GM18511 (cell line): ENCODE measurements around the gene SLAIN1.
"Not testable (repeated sequence)": the region's sequence is repeated elsewhere in the genome, so short reads cannot be mapped to it uniquely, and the experiment has no call there.

Experiments used
- ATAC-seq: cut with Tn5 transposase; IDR thresholded peaks from one replicate; pipeline ENCODE4 v1.9.1; 2021; ENCODE audit warnings: mild to moderate bottlenecking, moderate library complexity; ENCODE audit not compliant: unreplicated experiment

Gene SLAIN1

GRCh38 chr13:77697217-77698103 is at the start of gene SLAIN1:
TSS of gene SLAIN1 (plus strand) at chr13:77697687. CDS start at chr13:77697914, 227 bp downstream.
- ATAC-seq, result peak; percentile 71

GRCh38 chr13:77650409-77650808 is 47.1 kb upstream of the SLAIN1 start:
- ATAC-seq, result no peak

- no peak for ATAC-seq
Measured at GRCh38 chr13:77653301-77653700, 44.2 kb upstream of the SLAIN1 start.

- ATAC-seq, result not testable (repeated sequence)
Measured at GRCh38 chr13:77660016-77660415, 37.5 kb upstream of the SLAIN1 start.

GRCh38 chr13:77660841-77661250 is 36.6 kb upstream of the SLAIN1 start:
- no peak for ATAC-seq

GRCh38 chr13:77662301-77662700 is 35.2 kb upstream of the SLAIN1 start:
- ATAC-seq, result not testable (repeated sequence)

DNA sequence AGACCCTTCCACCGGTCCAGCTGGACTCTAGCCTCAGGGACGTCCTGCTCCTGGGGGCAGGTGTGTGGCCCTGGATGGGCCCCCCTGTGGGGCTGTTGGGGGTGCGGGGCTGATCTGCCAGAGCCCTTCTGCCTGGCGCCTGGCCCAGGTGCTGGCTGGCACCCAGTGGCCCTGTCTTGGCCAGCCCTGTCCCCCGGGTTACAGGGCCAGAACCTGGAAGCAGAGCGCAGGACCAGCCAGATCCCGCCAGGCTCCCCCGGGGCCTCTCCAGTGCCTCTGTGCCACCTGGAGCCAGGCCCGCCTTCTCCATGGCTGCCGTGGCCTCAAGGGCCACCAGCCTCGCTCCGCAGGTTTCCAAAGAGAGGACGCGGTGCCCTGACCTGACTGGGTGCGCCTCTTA is 34.7 kb upstream of the SLAIN1 start:
- not testable (repeated sequence) for ATAC-seq

DNA sequence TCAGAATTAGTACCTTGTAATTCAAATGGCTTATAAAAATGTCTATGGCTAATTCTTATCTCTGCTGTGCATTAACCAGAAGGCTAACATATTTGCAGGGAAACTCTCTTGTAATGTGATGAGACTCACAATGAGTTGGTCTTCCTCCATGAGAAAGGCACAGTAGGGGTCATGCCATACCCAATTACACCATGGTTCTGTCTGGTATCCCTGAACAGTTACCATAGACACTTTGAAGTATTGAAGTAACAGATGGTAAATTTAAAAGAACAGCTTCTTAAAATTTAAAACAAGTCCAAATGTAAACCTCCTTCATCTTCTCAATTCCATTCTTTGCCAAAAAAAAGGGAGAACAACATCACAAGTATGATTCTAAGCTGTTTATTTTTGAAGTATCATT is 22.6 kb upstream of the SLAIN1 start:
- ATAC-seq, result no peak

DNA sequence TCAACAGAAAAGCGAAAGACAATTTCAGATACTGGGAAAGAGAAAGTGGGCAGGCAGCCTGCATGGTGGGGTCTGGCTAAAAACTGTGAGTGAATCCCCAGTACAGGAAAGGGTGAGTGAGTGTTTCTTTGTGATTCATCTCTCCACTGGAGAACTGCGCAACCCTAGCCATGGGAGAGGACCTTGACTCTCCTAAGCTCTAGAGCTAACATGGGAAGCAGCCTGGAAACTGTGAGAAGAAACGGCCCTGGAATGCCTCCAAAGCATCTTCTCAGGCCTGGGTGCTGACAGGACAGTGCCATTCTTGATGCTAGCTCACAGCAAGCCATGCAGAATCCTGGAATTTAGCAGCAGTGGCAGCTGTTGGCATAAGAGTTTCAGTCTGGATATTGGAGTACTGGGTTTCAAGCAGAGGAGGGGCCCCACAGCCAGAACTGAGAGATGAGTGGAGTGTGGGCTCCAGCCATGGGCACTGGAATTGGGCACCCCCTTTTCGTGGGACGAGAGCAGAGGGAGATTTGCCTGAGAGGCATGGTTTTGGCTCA is 18.7 kb upstream of the SLAIN1 start:
- no peak for ATAC-seq

- ATAC-seq, result no peak
Measured at GRCh38 chr13:77687799-77688198, 9.7 kb upstream of the SLAIN1 start.

DNA sequence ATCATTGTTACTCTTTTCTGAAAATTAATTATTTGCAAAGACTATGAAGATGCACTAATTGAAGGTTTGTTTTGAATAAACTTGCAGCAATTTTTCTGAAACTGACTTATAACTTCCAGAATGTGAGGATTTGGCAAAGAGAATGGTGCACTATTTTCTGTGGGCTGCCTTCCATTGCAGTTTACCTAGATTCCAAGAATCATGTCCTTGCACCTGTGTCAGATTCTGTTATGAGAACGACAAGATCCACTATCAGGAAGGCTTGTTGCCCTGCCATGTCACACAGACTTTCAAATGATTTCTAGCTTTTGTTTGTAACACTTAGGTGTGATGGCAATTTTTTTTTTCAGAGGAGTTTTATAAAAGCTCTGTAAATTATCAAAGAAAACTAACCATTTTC is 5.6 kb upstream of the SLAIN1 start:
- ATAC-seq, result no peak

DNA sequence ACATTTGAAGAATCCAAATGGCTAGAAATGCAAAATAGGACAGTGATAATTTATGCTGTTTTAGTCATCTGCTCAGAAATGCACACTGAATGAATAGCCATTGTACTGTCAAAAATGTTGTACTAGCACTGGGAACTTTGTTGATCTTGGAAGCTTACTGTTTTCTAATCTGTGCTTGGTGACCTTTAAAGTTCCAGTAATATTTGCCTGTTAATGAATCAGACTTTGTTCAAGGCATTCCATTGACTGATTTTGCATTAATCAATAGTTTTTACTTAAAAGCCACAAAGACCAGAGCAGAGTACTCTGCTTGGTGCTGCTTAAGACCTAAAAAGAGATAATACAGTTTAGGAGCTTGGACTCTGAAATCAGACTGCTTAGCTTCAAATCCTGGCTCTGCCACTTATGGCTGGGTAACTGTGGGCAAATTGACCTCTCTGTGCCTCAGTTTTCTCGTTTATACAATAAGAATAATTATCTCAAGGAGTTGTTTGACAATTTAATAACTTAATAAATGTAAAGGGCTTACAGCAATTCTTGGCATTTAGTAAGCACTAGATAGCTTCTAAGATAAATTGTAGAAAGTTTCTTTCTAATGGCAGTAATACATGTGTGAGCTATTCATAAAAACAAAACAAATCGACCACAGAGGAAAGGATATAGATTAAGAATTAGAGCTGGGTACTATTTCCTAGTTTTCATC is 4.6 kb upstream of the SLAIN1 start:
- no peak for ATAC-seq

DNA sequence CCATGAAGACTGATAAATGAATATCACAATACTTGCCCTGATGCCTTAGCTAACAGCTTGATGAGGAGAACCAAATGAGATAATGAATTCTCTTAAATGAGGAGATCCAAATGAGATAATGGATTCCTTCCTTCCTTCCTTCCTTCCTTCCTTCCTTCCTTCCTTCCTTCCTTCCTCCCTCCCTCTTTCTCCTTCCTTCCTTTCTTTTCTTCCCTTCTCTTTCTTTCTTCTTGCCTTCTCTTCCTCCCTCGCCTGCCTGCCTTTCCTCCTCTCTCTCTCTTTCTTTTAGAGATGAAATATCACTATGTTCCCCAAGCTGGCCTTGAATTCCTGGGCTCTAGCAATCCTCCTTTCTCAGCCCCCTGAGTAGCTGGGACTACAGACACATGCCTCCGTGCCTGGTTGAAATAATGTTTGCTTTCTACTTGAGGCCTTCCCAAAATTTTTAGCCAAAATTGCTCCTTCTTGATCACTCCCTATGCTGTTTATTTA is 4.0 kb upstream of the SLAIN1 start:
- ATAC-seq, result no peak

DNA sequence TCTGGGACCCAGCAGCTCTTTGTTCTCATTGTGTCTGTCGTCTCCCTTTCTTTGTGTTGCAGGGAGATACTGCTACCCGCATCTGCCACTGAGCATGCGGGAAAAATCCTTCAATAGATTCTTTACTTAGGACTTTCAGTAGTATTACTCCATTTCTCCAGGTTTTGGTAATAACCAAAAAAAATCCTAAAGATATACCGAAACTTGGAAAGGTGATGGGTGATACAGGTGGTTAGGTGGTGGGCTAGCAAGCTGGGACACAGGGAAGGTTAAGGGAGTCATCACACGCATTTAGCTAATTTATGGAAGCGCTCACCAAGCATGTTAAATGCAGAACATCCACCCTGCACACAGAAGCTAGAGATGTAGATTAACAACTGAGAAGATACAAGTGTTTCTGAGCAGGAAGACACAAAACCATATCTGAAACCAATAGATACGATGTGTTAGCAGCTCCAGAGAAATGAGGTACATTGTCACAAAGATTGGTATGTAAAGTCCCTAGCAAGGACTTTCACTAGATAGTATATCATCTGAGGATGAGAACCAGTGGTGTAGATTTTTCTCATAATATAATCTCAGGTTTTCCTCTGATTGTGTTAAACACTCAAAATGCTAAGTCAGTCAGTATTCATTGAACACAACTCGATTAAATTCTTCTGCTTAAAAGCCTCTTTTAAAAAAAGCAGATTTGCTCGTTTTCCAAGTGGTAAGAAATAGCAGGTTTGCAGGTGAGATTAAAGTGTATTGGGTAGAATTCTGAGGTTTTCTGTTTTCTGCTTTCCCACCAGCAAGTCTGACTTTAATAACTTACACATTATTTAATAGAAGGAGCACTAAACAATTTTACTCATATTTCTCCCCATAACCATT is 1.2 kb upstream of the SLAIN1 start:
- ATAC-seq, result peak; percentile 8

GRCh38 chr13:77696879-77697216 is 639 bp upstream of the SLAIN1 start:
- ATAC-seq, result peak; percentile 7

GRCh38 chr13:77698201-77699058 is 943 bp downstream of the SLAIN1 start:
- ATAC-seq, result peak; percentile 36

DNA sequence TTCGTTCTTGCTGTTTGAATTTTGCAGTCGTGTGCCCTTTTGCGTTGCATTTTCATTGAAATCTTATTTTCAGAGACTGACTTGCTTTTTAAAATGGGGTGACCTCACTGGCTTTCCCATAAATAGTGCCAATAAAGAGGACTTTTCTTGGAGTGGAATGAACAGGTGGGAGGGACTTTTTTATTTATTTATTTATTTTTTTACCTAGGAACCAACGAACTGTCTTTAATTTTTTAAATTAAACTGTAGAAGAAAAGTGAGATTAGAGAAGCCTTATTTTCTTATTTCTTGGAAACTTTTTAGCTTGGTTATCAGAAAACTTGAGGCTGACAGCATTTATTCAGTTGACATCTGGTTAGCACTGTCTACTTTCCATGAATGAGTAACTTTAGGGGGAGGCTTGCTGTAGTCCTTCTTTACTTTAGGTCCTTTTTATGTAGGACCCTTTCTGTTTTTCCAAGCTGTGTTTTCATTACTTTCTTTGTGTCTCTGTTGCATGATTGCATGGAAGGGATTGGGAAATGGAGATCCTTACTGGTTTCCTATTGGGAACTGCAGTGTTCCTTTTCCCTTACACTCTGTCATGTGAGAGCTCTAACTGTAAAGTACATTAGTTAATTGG is 1.7 kb downstream of the SLAIN1 start:
- ATAC-seq, result peak; percentile 21

DNA sequence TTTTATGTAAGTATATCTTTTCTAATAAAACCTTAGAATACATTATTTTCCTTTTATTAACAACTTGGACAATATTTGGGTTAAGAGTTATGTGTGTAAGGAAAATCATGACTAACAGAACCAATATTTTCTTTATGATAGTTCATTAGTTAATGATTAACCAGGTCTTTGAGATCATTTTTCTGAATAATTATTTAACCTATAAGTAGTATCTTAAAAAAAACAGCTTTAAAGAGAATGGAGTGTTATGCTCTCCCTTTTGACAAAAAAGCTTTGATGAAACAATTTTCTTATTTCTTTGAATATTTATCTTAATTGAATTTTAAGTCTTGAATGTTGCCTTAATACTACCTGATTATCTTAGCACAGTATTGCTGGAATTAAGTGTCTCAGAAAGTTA is 3.8 kb downstream of the SLAIN1 start:
- no peak for ATAC-seq

- ATAC-seq, result no peak
Measured at GRCh38 chr13:77702366-77702765, 4.9 kb downstream of the SLAIN1 start.
